NB4 (cell line): ENCODE measurements around the gene FBN1.

ENCODE experiments used
- DNase-seq: peaks from one replicate; pipeline ENCODE4 v3.0.0; 2010; ENCODE audit warnings: low read depth
- H3K4me3 ChIP-seq: one replicate; pipeline ENCODE4 v1.5.1; 2011; ENCODE audit warnings: mild to moderate bottlenecking, low read depth, low read length, moderate library complexity
- MAX ChIP-seq: IDR thresholded peaks from 2 replicates; pipeline ENCODE4 v1.6.1; 2011; ENCODE audit warnings: low read depth, low read length
- MYC ChIP-seq: IDR thresholded peaks from 2 replicates; pipeline ENCODE4 v1.6.1; 2011; ENCODE audit warnings: low read depth, low read length
- POLR2A ChIP-seq: IDR thresholded peaks from 2 replicates; pipeline ENCODE4 v1.6.1; 2011; ENCODE audit warnings: mild to moderate bottlenecking; ENCODE audit not compliant: insufficient read length; ENCODE audit errors: extremely low read depth
- TF ChIP-seq, protein P1 (sequence below): IDR thresholded peaks from one replicate; pipeline ENCODE4 v1.5.1; 2012; ENCODE audit warnings: low read depth, low read length

Gene FBN1

GRCh38 chr15:48630245-48630644, 15.3 kb downstream of the FBN1 start:
- H3K4me3 ChIP-seq, result no peak overlapping the region
- TF ChIP-seq MYC (no peak), MAX (no peak), POLR2A (no peak)
- TF ChIP-seq, protein P1, sequence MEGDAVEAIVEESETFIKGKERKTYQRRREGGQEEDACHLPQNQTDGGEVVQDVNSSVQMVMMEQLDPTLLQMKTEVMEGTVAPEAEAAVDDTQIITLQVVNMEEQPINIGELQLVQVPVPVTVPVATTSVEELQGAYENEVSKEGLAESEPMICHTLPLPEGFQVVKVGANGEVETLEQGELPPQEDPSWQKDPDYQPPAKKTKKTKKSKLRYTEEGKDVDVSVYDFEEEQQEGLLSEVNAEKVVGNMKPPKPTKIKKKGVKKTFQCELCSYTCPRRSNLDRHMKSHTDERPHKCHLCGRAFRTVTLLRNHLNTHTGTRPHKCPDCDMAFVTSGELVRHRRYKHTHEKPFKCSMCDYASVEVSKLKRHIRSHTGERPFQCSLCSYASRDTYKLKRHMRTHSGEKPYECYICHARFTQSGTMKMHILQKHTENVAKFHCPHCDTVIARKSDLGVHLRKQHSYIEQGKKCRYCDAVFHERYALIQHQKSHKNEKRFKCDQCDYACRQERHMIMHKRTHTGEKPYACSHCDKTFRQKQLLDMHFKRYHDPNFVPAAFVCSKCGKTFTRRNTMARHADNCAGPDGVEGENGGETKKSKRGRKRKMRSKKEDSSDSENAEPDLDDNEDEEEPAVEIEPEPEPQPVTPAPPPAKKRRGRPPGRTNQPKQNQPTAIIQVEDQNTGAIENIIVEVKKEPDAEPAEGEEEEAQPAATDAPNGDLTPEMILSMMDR, result no peak
- DNase-seq, result no peak

GRCh38 chr15:48628832-48629231, 16.7 kb downstream of the FBN1 start:
- H3K4me3 ChIP-seq, result no peak overlapping the region
- DNase-seq, result no peak
- TF ChIP-seq, protein P1, result no peak
- TF ChIP-seq MAX (no peak), POLR2A (no peak), MYC (no peak)

- no peak overlapping the region for H3K4me3 ChIP-seq
- TF ChIP-seq MAX, result no peak
- no peak for TF ChIP-seq MYC
- TF ChIP-seq, protein P1, result no peak
- TF ChIP-seq POLR2A, result no peak
- no peak for DNase-seq
Measured at GRCh38 chr15:48627260-48627940, 18.1 kb downstream of the FBN1 start.

DNA sequence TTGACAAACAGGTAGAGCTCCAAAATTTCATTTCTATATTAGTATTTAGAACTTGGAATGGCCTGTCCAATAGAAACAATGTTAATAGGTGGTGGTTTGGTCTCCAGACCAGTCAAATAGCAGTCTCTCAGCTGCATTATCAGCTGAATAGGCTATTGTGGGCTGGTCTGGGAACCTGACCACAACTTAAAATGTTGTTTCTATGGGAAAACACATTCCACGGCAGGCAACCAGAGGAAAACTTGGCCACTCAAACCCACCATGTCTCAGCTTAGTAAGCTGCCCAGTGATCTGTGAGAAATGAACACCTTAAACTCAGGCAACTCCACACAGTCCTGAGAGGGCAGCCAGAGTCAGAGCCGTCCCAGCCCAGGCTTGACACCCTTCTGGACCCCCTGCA, 20.4 kb downstream of the FBN1 start:
- DNase-seq, result no peak
- no peak overlapping the region for H3K4me3 ChIP-seq
- TF ChIP-seq POLR2A, result no peak

DNA sequence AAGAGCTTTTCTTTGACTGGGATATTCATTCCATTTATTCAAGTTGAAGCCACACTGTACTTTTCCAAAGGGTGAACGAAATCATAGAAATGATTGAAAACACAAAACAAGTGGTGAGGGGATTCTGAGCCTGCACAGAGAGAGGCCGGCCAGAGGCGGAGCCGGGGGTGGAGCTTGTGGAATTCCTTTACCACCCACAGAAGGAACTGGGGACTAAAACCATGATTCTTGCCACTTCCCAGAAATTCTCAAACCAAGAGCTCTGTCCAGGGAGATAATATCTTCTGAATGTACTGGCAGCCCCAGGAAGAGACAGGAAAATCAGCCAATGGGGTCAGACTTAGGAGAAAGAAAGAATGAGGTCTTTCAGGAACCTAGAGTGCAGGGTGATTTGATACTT, 20.8 kb downstream of the FBN1 start:
- no peak for DNase-seq
- TF ChIP-seq, protein P1, result no peak
- no peak for TF ChIP-seq MYC
- no peak for TF ChIP-seq POLR2A
- TF ChIP-seq MAX, result no peak

DNA sequence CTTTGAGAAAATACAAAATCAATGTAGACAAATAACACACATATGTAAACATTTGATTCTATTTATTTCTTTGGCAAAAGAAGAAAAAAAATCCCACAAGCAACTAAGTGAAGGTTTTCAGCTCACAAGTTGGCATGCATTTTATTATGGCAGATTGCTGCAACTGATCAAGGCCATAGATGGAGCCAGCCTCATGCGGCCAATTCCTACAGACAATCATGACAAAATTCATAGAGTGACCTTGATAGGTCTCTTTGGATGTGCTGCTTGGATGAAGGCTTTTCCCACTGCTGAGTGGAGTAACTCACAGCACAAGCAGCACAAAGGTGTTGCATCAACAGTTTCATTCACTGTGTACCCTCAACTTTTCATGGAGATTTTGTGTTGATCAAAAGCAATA, 22.1 kb downstream of the FBN1 start:
- H3K4me3 ChIP-seq, result no peak overlapping the region
- TF ChIP-seq MAX (no peak), MYC (no peak), POLR2A (no peak)
- TF ChIP-seq, protein P1, result no peak
- no peak for DNase-seq

More for the DNA sequence above, 20.8 kb downstream of the FBN1 start:
- no peak overlapping the region for H3K4me3 ChIP-seq
